Adrenal gland (tissue), 5 donors: ENCODE data around the gene SFTPA2.

ENCODE experiments used
- CTCF ChIP-seq, 6 experiments: fragments of 450-650 bp in 4 of 6; fragments of 200-600 bp in 2 of 6; sonication (generic) in 1 of 6; IDR thresholded peaks; 1 replicate in 5 of 6; 2 replicates in 1 of 6; pipeline versions ENCODE4 v1.5.1 to v1.8.0; 2016 to 2021; ENCODE audit warnings: antibody characterized with exemption in 6 of 6, mild to moderate bottlenecking in 2 of 6, moderate library complexity in 1 of 6
- POLR2A ChIP-seq, 2 donors: fragments of 450-650 bp; IDR thresholded peaks; one replicate each; pipeline ENCODE4 v1.6.1; 2017; ENCODE audit warnings: antibody characterized with exemption in 2 of 2, mild to moderate bottlenecking in 2 of 2, moderate library complexity in 1 of 2
- donor health status: DM: no; HTN: no; CAD: no.

GRCh38 chr10:79560160-79560709, at the start of gene SFTPA2:
- TF ChIP-seq CTCF (IDR thresholded peaks at IDR 0.05) (no peak), POLR2A (IDR thresholded peaks at IDR 0.05) (no peak)
